K562 (cell line): ENCODE measurements around the gene COL4A1. TPM values are rescaled to one million over a fixed set of nuclear protein-coding genes. Genes with fewer than 3 reads are reported as not detected.

Experiments
- ATAC-seq: fragments of 200-7000 bp; cut with Tn5 transposase; 3 replicates; pipeline ENCODE4 v1.9.1; 2020; ENCODE audit warnings: moderate library complexity
- BruUV-seq: library from RNA; stranded (reverse); fragments of 400-500 nt; replicated peaks from 2 replicates; lab custom pipeline; 2021; lab: Mats Ljungman, UMichigan
- CTCF ChIA-PET: fragments of 300-600 bp; formaldehyde crosslinking; extraction: SDS; loops from one replicate; lab custom pipeline; 2021; ENCODE audit warnings: low intra/inter-chr PET ratio; lab: Yijun Ruan, JAX
- POLR2A ChIA-PET: fragments of 300-600, 350-650 bp; sonication (Branson Sonifier 250); formaldehyde crosslinking; extraction: SDS; loops from one replicate; lab custom pipeline; 2021; ENCODE audit warnings: antibody characterized with exemption, inconsistent platforms; lab: Yijun Ruan, JAX
- DNase-seq, 4 experiments: peaks; one replicate each; pipeline versions ENCODE4 v3.0.0 to v3.0.0-alpha.2; 2011 to 2018; ENCODE audit warnings: low spot score in 3 of 4, mixed read lengths in 3 of 4; ENCODE audit errors: extremely low read depth in 1 of 4
- FAIRE-seq: peaks from 2 replicates; lab custom pipeline; 2011; peaks lifted over from hg19 to GRCh38; lab: Jason Lieb, UNC
- H2AFZ ChIP-seq: 2 replicates; pipeline ENCODE4 v1.6.0; 2011; ENCODE audit warnings: low read depth, low read length, control low read depth, inconsistent platforms
- H3K27ac ChIP-seq: fragments of 200-600 bp; 3 replicates; pipeline ENCODE4 v1.8.0; 2011; ENCODE audit warnings: low read depth, mild to moderate bottlenecking, control low read depth, inconsistent platforms, low read length, moderate library complexity, mixed read lengths; ENCODE audit errors: extremely low read depth
- H3K27me3 ChIP-seq, 2 experiments: fragments of 300-600 bp in 1 of 2; 2 replicates in 1 of 2; 3 replicates in 1 of 2; pipeline versions ENCODE4 v1.6.0 to v1.8.0; 2011; ENCODE audit warnings: inconsistent platforms in 2 of 2, low read length in 2 of 2, mild to moderate bottlenecking in 1 of 2, mixed read lengths in 1 of 2, moderate library complexity in 1 of 2; ENCODE audit not compliant: control insufficient read depth in 2 of 2, insufficient read depth in 2 of 2
- H3K36me3 ChIP-seq: fragments of 300-600 bp; 3 replicates; pipeline ENCODE4 v1.8.0; 2011; ENCODE audit warnings: mild to moderate bottlenecking, low read length, inconsistent platforms; ENCODE audit not compliant: control insufficient read depth, insufficient read depth
- H3K4me1 ChIP-seq, 2 experiments: fragments of 200-600 bp in 1 of 2; replicated peaks in 1 of 2; 2 replicates in 1 of 2; 3 replicates in 1 of 2; pipeline versions ENCODE4 v1.5.1 to v1.8.0; 2011; ENCODE audit warnings: inconsistent platforms in 2 of 2, low read length in 2 of 2, mild to moderate bottlenecking in 1 of 2, mixed read lengths in 1 of 2, moderate library complexity in 1 of 2; ENCODE audit not compliant: control insufficient read depth in 2 of 2, insufficient read depth in 2 of 2
- H3K4me2 ChIP-seq: 2 replicates; pipeline ENCODE4 v1.6.1; 2011; ENCODE audit warnings: low read length, control low read depth, inconsistent platforms, mixed read lengths; ENCODE audit not compliant: insufficient read depth
- H3K4me3 ChIP-seq: fragments of 200-600 bp; sonication (generic), shearing (Covaris generic); 2 replicates; pipeline ENCODE4 v1.5.1; 2016; ENCODE audit warnings: control low read depth, inconsistent platforms
- H3K79me2 ChIP-seq: fragments of 200-600 bp; 3 replicates; pipeline ENCODE4 v1.8.0; 2011; ENCODE audit warnings: low read length, inconsistent platforms; ENCODE audit not compliant: control insufficient read depth, insufficient read depth
- H3K9ac ChIP-seq, 2 experiments: 2 replicates each; pipeline versions ENCODE4 v1.6.0 to v1.6.1; 2011; ENCODE audit warnings: low read depth in 2 of 2, low read length in 2 of 2, control low read depth in 1 of 2, inconsistent platforms in 1 of 2, mild to moderate bottlenecking in 1 of 2, mixed read lengths in 1 of 2; ENCODE audit not compliant: insufficient read depth in 1 of 2
- H3K9me1 ChIP-seq: one replicate; pipeline ENCODE4 v1.6.0; 2011; ENCODE audit warnings: inconsistent platforms, mild to moderate bottlenecking, low read length, moderate library complexity; ENCODE audit not compliant: control insufficient read depth, insufficient read depth
- H3K9me3 ChIP-seq: replicated peaks from 2 replicates; pipeline ENCODE4 v1.5.1; 2011; ENCODE audit warnings: low read depth, low read length, inconsistent platforms; ENCODE audit not compliant: control insufficient read depth, insufficient read depth
- H4K20me1 ChIP-seq: replicated peaks from 2 replicates; pipeline ENCODE4 v1.6.1; 2011; ENCODE audit warnings: low read length, inconsistent platforms, mixed read lengths; ENCODE audit not compliant: control insufficient read depth, insufficient read depth
- BRCA1 ChIP-seq, 2 experiments: fragments of 450-650 bp in 1 of 2; sonication (generic) in 1 of 2; formaldehyde crosslinking in 1 of 2; IDR thresholded peaks; 2 replicates each; pipeline versions ENCODE4 v1.5.0 to v1.6.1; 2017 to 2020; ENCODE audit warnings: mild to moderate bottlenecking in 1 of 2, missing genetic modification reagents in 1 of 2
- HNRNPLL ChIP-seq: fragments of 200-400 bp; formaldehyde crosslinking; IDR thresholded peaks from 2 replicates; pipeline ENCODE4 v1.6.1; 2017; ENCODE audit warnings: low read length, low read depth, mild to moderate bottlenecking; ENCODE audit not compliant: poor library complexity, severe bottlenecking
- PHTF2 ChIP-seq: fragments of 250-450 bp; sonication (Bioruptor Pico); IDR thresholded peaks from 2 replicates; pipeline ENCODE4 v1.5.0; 2021; ENCODE audit warnings: mild to moderate bottlenecking
- RNF219 ChIP-seq: fragments of 250-450 bp; sonication (Bioruptor Pico); IDR thresholded peaks from 2 replicates; pipeline ENCODE4 v1.5.0; 2022; ENCODE audit warnings: mild to moderate bottlenecking
- ZBTB34 ChIP-seq: fragments of 250-450 bp; sonication (Bioruptor Pico); IDR thresholded peaks from 2 replicates; pipeline ENCODE4 v1.8.0; 2021; ENCODE audit warnings: mild to moderate bottlenecking, moderate library complexity
- ZNF121 ChIP-seq: sonication (generic); formaldehyde crosslinking; conservative IDR thresholded peaks from 2 replicates; pipeline ENCODE4 v1.8.0; 2022; ENCODE audit warnings: missing genetic modification reagents
- ZNF224 ChIP-seq: sonication (generic); formaldehyde crosslinking; IDR thresholded peaks from 2 replicates; pipeline ENCODE4 v1.8.0; 2022; ENCODE audit warnings: mild to moderate bottlenecking, missing genetic modification reagents
- ZZZ3 ChIP-seq: fragments of 450-650 bp; IDR thresholded peaks from 2 replicates; pipeline ENCODE4 v1.6.1; 2016; ENCODE audit warnings: antibody characterized with exemption, mild to moderate bottlenecking, moderate library complexity
- WGBS: fragments of 100-300 bp; shearing (Covaris generic); methylation state at CpG from one replicate; pipeline ENCODE4 v1.1.6; 2016; ENCODE audit warnings: low coverage, mixed read lengths; ENCODE audit not compliant: insufficient coverage; ENCODE audit errors: missing lambda C conversion rate; 5-methylcytosine and 5-hydroxymethylcytosine counted together
- in situ Hi-C: fragments of 300-500 bp; cut with MboI; formaldehyde crosslinking; loops from 4 replicates; pipeline ENCODE4 v1.15.0; 2018; ENCODE audit warnings: inconsistent platforms, mixed read lengths
- intact Hi-C: fragments of 100-400 bp; cut with micrococcal nuclease; formaldehyde crosslinking; loops from 2 replicates; pipeline ENCODE4 v1.14.2; 2022
- polyA plus RNA-seq, 8 experiments: library from polyadenylated mRNA; depleted of rRNA in 4 of 8; stranded (reverse) in 5 of 8; unstranded in 3 of 8; fragments of >200 nt; fragmentation: Nextera tagmentation in 2 of 8; fragmentation: Illumina TruSeq in 1 of 8; extraction: Ambion mirVana in 2 of 8; extraction: Trizol in 1 of 8; gene quantifications; 2 replicates each; pipeline versions ENCODE4 v1.2.1 to v1.2.3, GENCODE V29; 2011 to 2014; ENCODE audit warnings: inconsistent platforms in 1 of 8, missing spikeins in 1 of 8
- total RNA-seq, 7 experiments: library from RNA; depleted of rRNA in 6 of 7; stranded (reverse); fragments of >200 nt in 6 of 7; fragmentation: Illumina TruSeq in 2 of 7; extraction: Trizol in 2 of 7; gene quantifications; 2 replicates each; pipeline versions ENCODE4 v1.2.1 to v1.2.3, GENCODE V29; 2011 to 2021; ENCODE audit warnings: low replicate concordance in 1 of 7

COL4A1 gene
- total and polyA plus RNA-seq, 9 of the 15 experiments (the other 6 are each of a cell fraction or from before 2014, with no cell fraction given), result 0.35 TPM; not detected in 8

GRCh38 chr13:110135977-110136597 is 170.9 kb downstream of the COL4A1 start:
- peaks cover 0 to 39% of the 10 kb centered on the region in 2 experiments; a peak in 3 of 5 replicates for H3K27me3 ChIP-seq
- ATAC-seq (no peak), FAIRE-seq (no peak), DNase-seq (no peak)
- in situ Hi-C loops, result no loop called here
- CTCF ChIA-PET, result no interaction called here
- no peaks in the 10 kb centered on the region for H3K79me2 ChIP-seq
- no peaks in the 10 kb centered on the region for H4K20me1 ChIP-seq
- no peak for TF ChIP-seq PHTF2
- no peak for TF ChIP-seq ZNF121 (CRISPR knock-in tag)
- no peak for TF ChIP-seq RNF219
- no peak for TF ChIP-seq ZZZ3
- no peak for TF ChIP-seq BRCA1 (IDR thresholded peaks at IDR 0.05)
- no peak for TF ChIP-seq BRCA1 (CRISPR knock-in tag; IDR thresholded peaks at IDR 0.05)
- no peak for TF ChIP-seq ZBTB34 (CRISPR knock-in tag)
- TF ChIP-seq HNRNPLL, result no peak
- no peak for TF ChIP-seq ZNF224
- BruUV-seq, result no TSS peak
- intact Hi-C loops, result no loop called here
- no peaks in the 10 kb centered on the region for H3K9me3 ChIP-seq
- WGBS, result 0% methylated on average over 4 of the region's 5 CpGs
- H3K4me1 ChIP-seq, result peaks cover 2 to 9% of the 10 kb centered on the region in 2 experiments; a peak in 3 of 5 replicates
- no peak overlapping the region for H3K27ac ChIP-seq
- no peak overlapping the region for H3K4me2 ChIP-seq
- H3K4me3 ChIP-seq, result no peak overlapping the region
- POLR2A ChIA-PET, result interaction anchor here (0.7 kb wide), 1 partner anchor 8 kb away, joined by 3 read pairs; no protein-coding TSS in a partner anchor
- H2AFZ ChIP-seq, result no peak overlapping the region
- no peaks in the 10 kb centered on the region for H3K36me3 ChIP-seq
- no peak overlapping the region for H3K9ac ChIP-seq
- no peaks in the 10 kb centered on the region for H3K9me1 ChIP-seq
